KMS-11 (cell line): ENCODE data around the gene CBFA2T3.

Source experiments
- H2AFZ ChIP-seq: fragments of 200-600 bp; sonication (generic); 2 replicates; pipeline ENCODE4 v1.6.1; 2016; ENCODE audit warnings: antibody characterized with exemption, mixed run types, low read depth
- H3K27ac ChIP-seq: fragments of 200-600 bp; sonication (generic); 2 replicates; pipeline ENCODE4 v1.6.1; 2016; ENCODE audit warnings: mild to moderate bottlenecking, mixed run types
- H3K27me3 ChIP-seq: fragments of 200-600 bp; sonication (generic); 2 replicates; pipeline ENCODE4 v1.6.1; 2017; ENCODE audit warnings: mild to moderate bottlenecking, low read depth, mixed run types, moderate library complexity; ENCODE audit not compliant: insufficient read depth
- H3K36me3 ChIP-seq: fragments of 200-600 bp; sonication (generic); 2 replicates; pipeline ENCODE4 v1.6.1; 2017; ENCODE audit warnings: mild to moderate bottlenecking, mixed run types; ENCODE audit not compliant: insufficient read depth
- H3K4me1 ChIP-seq: fragments of 200-600 bp; sonication (generic); 2 replicates; pipeline ENCODE4 v1.6.1; 2016; ENCODE audit warnings: mild to moderate bottlenecking, low read depth, mixed run types; ENCODE audit not compliant: poor library complexity, severe bottlenecking
- H3K4me2 ChIP-seq: fragments of 200-600 bp; sonication (generic); 2 replicates; pipeline ENCODE4 v1.7.0; 2016; ENCODE audit warnings: mild to moderate bottlenecking, mixed run types
- H3K4me3 ChIP-seq: fragments of 200-600 bp; sonication (generic); IDR thresholded peaks from 2 replicates; pipeline ENCODE4 v1.6.1; 2017; ENCODE audit warnings: low read depth, low read length, mixed read lengths; ENCODE audit not compliant: insufficient read depth
- H3K79me2 ChIP-seq: fragments of 200-600 bp; sonication (generic); 2 replicates; pipeline ENCODE4 v1.6.1; 2016; ENCODE audit warnings: low read depth, mixed run types; ENCODE audit not compliant: insufficient read depth
- H3K9ac ChIP-seq: fragments of 200-600 bp; sonication (generic); 2 replicates; pipeline ENCODE4 v1.6.1; 2016; ENCODE audit warnings: mild to moderate bottlenecking, mixed run types
- H4K20me1 ChIP-seq: fragments of 200-600 bp; sonication (generic); 2 replicates; pipeline ENCODE4 v1.6.1; 2016; ENCODE audit warnings: mild to moderate bottlenecking, mixed run types; ENCODE audit not compliant: insufficient read depth
- CTCF ChIP-seq: fragments of 200-600 bp; sonication (generic); conservative IDR thresholded peaks from 2 replicates; pipeline ENCODE4 v1.6.1; 2017; ENCODE audit warnings: low read depth, mild to moderate bottlenecking, antibody characterized with exemption, low read length, moderate library complexity, mixed read lengths

The CBFA2T3 gene

GRCh38 chr16:88885693-88886280 lies 91.2 kb downstream of the CBFA2T3 start:
- peaks cover 39% of the 10 kb centered on the region for H3K27me3 ChIP-seq
- H4K20me1 ChIP-seq, result no peaks in the 10 kb centered on the region
- no peak for TF ChIP-seq CTCF
- no peak overlapping the region for H3K27ac ChIP-seq
- no peaks in the 10 kb centered on the region for H3K4me1 ChIP-seq
- H3K4me2 ChIP-seq, result no peak overlapping the region
- no peaks in the 10 kb centered on the region for H3K36me3 ChIP-seq
- no peaks in the 10 kb centered on the region for H3K79me2 ChIP-seq
- no peak overlapping the region for H2AFZ ChIP-seq
- no peak overlapping the region for H3K9ac ChIP-seq
- H3K4me3 ChIP-seq, result no peak overlapping the region

- H3K27ac ChIP-seq, result no peak overlapping the region
- no peaks in the 10 kb centered on the region for H3K36me3 ChIP-seq
Observed at GRCh38 chr16:88884569-88885271, 92.3 kb downstream of the CBFA2T3 start.

GRCh38 chr16:88883946-88884345 lies 93.1 kb downstream of the CBFA2T3 start:
- Histone ChIP-seq H3K9ac (no peak overlapping the region), H2AFZ (no peak overlapping the region), H3K27ac (no peak overlapping the region), H3K4me3 (no peak overlapping the region), H4K20me1 (no peaks in the 10 kb centered on the region), H3K4me2 (no peak overlapping the region), H3K27me3 (peaks cover 34% of the 10 kb centered on the region), H3K79me2 (no peaks in the 10 kb centered on the region), H3K4me1 (no peaks in the 10 kb centered on the region), H3K36me3 (no peaks in the 10 kb centered on the region)
- TF ChIP-seq CTCF, result no peak

More at GRCh38 chr16:88884569-88885271, 92.3 kb downstream of the CBFA2T3 start:
- H3K27me3 ChIP-seq, result peaks cover 34% of the 10 kb centered on the region
- no peaks in the 10 kb centered on the region for H3K4me1 ChIP-seq
- H2AFZ ChIP-seq, result no peak overlapping the region
- H3K4me2 ChIP-seq, result no peak overlapping the region
- H3K4me3 ChIP-seq, result no peak overlapping the region
- no peak overlapping the region for H3K9ac ChIP-seq
- no peak for TF ChIP-seq CTCF
- H4K20me1 ChIP-seq, result no peaks in the 10 kb centered on the region
- H3K79me2 ChIP-seq, result no peaks in the 10 kb centered on the region

- TF ChIP-seq CTCF, result no peak
- no peak overlapping the region for H3K27ac ChIP-seq
- H3K4me3 ChIP-seq, result no peak overlapping the region
- H3K36me3 ChIP-seq, result no peaks in the 10 kb centered on the region
- no peak overlapping the region for H3K4me2 ChIP-seq
- no peak overlapping the region for H2AFZ ChIP-seq
- no peaks in the 10 kb centered on the region for H3K4me1 ChIP-seq
- H3K27me3 ChIP-seq, result peaks cover 41% of the 10 kb centered on the region
- no peaks in the 10 kb centered on the region for H3K79me2 ChIP-seq
- no peaks in the 10 kb centered on the region for H4K20me1 ChIP-seq
- H3K9ac ChIP-seq, result no peak overlapping the region
Observed at GRCh38 chr16:88883117-88883895, 93.7 kb downstream of the CBFA2T3 start.
